GM13976 (cell line): Measurements from ENCODE around the gene KCNQ1.
"Not testable (repeated sequence)": the region's sequence is repeated elsewhere in the genome, so short reads cannot be mapped to it uniquely, and the experiment has no call there.

ENCODE experiments used
- DNase-seq: peaks from one replicate; pipeline ENCODE4 v3.0.0; 2012; ENCODE audit warnings: low spot score
- in situ Hi-C: fragments of 300-500 bp; cut with MboI; formaldehyde crosslinking; loops from one replicate; pipeline ENCODE4 v1.12.0; 2022; ENCODE audit warnings: low sequenced_read_pairs, mixed read lengths, inconsistent platforms; ENCODE audit not compliant: unreplicated experiment
- TF ChIP-seq, protein P1 (sequence below): IDR thresholded peaks from 2 replicates; pipeline ENCODE4 v1.5.1; 2012; ENCODE audit warnings: borderline replicate concordance, mild to moderate bottlenecking; ENCODE audit not compliant: insufficient read depth; ENCODE audit errors: extremely low read depth, missing control alignments, control extremely low read depth

Gene KCNQ1

DNA sequence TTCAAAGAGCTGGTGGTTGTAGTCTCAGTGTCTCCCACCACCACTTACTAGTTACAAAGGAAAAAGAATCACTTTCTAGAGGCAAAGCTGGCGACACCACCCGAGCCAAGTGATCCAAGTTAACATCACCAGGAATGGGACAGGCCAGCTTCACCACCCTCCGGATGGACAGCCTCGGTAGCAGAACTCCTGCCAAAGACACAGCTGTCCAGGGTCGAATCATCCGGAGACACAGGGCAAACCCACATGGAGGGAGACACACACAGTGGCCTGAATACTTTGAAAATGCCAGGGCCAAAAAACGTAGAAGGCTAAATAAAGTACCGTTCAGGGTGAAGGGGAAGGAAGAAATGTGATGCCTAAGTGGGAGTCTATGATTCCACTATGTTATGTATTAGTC is 33.1 kb downstream of the KCNQ1 start:
- in situ Hi-C loops, result no loop called here
- no peak for DNase-seq
- TF ChIP-seq, protein P1, sequence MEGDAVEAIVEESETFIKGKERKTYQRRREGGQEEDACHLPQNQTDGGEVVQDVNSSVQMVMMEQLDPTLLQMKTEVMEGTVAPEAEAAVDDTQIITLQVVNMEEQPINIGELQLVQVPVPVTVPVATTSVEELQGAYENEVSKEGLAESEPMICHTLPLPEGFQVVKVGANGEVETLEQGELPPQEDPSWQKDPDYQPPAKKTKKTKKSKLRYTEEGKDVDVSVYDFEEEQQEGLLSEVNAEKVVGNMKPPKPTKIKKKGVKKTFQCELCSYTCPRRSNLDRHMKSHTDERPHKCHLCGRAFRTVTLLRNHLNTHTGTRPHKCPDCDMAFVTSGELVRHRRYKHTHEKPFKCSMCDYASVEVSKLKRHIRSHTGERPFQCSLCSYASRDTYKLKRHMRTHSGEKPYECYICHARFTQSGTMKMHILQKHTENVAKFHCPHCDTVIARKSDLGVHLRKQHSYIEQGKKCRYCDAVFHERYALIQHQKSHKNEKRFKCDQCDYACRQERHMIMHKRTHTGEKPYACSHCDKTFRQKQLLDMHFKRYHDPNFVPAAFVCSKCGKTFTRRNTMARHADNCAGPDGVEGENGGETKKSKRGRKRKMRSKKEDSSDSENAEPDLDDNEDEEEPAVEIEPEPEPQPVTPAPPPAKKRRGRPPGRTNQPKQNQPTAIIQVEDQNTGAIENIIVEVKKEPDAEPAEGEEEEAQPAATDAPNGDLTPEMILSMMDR, result no peak

DNA sequence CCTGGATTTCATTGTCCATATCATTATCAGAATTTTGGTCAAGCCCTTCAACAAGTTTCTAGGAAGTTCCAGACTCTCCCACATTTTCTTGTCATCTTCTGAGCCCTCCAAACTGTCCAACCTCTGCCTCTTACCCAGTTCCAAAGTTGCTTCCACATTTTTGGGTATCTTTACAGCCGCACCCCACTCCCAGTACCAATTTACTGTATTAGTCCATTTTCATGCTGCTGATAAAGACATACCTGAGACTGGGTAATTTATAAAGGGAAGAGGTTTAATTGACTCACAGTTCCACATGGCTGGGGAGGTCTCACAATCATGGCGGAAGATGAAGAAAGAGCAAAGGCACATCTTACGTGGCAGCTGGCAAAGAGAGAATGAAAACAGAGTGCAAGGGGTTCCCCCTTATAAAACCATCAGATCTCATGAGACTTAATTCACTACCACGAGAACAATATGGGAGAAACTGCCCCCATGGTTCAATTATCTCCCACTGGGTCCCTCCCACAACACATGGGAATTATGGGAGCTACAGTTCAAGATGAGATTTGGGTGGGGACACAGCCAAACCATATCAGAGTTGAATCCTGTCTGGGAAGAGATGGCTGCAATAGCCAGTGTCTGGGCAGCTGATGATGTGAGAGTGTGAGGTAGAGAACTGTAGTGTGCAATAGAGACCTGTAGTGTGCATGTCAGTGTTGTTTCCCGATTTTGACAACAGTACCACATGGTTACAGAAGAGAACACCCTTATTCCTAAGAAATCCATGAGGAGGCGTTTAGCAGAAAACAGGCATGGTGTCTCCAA is 35.5 kb downstream of the KCNQ1 start:
- DNase-seq, in situ Hi-C loops: not testable (repeated sequence)

DNA sequence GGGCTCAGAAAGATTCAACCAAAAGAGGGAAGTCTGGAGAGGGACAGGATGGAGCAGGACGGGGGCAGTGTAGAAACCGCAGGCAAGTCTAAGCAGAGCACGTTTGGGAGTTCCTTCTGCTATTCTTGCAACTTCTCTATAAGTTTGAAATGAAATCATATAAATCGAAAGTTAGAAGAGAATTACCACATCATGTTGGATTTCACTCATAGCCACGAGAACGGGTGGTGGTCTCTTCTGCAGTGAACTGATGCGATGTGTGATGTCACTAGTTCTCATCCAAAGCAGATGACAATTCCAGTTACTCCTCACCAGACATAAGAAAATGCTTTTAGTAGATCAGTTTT is 36.0 kb downstream of the KCNQ1 start:
- TF ChIP-seq, protein P1, result no peak
- in situ Hi-C loops, result no loop called here
- no peak for DNase-seq

DNA sequence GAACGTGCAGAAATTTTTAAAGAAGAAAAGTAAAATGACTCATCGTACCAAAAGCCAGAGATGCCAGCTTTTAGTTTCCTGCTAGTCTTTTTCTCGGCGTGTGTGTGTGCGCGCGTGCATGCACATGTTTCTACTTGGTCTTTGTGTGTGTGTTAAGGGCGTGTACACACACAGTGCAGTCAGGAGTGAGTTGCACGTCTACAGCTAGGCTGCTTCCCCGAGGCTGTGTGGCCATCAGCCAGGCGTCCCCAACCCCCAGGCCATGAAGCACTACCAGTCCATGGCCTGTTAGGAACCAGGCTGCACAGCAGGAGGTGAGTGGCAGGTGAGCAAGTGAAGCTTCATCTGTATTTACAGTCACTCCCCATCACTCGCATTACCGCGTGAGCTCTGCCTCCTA is 36.4 kb downstream of the KCNQ1 start:
- no peak for DNase-seq
- TF ChIP-seq, protein P1, result no peak
- in situ Hi-C loops, result no loop called here

DNA sequence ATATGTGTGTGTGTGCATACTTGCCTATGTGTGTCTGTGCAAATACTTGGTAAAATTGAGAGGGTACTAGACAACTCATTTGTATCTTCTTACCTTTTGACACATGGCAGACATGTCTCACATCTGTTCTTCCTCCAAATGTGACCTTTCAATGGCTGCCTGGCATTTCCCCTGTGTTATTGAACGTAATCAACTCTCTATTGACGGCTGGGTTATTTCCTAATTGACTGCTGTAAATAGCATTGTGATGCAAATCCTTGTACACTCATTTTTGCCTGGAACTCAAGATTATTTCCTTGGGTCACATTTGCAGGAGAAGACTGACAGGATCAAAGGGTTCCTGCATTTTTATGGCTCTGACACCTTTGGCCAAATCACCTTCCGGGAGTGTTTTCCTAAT is 37.4 kb downstream of the KCNQ1 start:
- in situ Hi-C loops, result no loop called here
- TF ChIP-seq, protein P1, result no peak
- no peak for DNase-seq

DNA sequence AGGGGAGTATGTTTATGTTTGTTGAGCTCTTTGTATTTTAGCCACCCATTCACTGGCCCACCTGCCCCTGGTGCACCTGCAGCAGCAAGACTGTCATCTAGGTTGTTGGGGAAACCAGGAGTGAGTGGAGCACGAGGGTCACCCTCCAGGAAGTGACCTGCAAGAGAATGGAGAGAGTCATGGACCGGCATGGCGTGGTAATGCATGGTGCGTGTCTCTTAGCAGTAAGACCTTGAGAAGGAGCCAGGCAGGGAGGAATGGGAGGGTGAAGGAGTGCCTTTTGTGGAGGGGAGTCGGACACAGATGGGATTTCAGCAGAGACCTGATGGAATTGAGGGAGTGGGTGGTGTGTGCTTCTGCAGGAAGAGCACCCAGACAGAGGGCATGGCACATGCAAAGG is 37.9 kb downstream of the KCNQ1 start:
- in situ Hi-C loops, result no loop called here
- TF ChIP-seq, protein P1, result no peak
- DNase-seq, result no peak

DNA sequence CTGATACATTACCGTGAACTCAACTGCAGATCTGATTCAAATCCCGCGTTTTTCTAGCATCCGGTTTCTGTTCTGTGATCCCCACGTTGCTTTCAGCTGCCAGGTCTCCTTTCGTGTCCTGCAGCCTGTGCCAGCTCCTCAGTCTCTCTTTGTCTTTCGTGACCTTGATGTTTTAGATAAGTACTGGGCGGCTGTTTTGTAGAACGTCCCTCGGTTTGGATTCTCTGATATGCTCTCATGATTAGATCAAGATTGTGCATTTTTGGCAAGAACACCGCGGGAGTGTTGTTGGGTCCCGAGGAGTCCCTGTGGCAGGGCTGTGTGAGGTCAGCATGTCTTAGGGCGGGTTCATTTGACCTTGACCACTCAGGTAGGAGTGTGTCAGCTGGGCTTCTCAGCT is 38.6 kb downstream of the KCNQ1 start:
- TF ChIP-seq, protein P1, result no peak
- in situ Hi-C loops, result no loop called here
- DNase-seq, result no peak
